GM19372 (cell line): ENCODE measurements around the gene RRP1.

Experiments
- ATAC-seq: cut with Tn5 transposase; IDR thresholded peaks from one replicate; pipeline ENCODE4 v1.9.1; 2021; ENCODE audit warnings: mild to moderate bottlenecking, low read depth, moderate library complexity; ENCODE audit not compliant: unreplicated experiment

RRP1 gene

DNA sequence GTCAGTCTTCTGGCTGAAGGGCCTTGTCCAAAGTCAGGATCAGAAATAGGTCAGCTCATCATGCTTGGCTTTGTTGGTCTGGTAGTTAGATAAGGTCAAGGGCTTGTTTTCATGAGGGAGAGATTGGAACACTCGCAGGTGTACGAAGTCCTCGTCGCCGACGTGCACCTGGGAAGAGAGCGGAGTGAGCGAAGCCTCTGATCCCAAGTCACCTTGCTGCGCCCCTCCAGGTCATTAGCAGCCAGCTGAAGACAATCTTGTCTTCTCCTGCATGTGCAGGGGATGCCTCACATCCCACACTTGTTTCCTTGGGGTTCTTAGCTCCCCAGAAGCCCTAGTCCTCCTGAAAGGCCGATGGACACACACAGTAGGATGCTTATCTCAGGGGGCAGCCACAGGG lies 15.2 kb upstream of the RRP1 start:
- ATAC-seq: no peak

DNA sequence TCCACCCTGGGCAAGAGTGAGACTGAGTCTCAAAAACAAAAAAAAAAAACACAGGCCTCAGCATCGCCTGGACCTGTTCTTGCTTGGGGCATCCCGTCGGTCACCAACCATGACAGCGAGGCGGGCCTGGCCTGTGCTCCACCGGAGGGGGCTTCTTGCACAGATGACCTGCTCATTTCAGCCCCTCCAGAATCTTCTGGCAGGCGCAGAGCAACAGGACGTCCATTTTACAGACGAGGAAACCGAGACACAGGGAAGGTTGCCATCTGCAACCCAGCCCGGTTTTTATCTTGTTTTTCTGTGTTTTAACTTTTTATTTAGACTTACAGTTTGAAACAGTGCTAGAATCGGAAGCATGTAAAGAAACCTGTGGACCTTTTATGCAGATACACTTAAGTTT lies 14.2 kb upstream of the RRP1 start:
- ATAC-seq: no peak

DNA sequence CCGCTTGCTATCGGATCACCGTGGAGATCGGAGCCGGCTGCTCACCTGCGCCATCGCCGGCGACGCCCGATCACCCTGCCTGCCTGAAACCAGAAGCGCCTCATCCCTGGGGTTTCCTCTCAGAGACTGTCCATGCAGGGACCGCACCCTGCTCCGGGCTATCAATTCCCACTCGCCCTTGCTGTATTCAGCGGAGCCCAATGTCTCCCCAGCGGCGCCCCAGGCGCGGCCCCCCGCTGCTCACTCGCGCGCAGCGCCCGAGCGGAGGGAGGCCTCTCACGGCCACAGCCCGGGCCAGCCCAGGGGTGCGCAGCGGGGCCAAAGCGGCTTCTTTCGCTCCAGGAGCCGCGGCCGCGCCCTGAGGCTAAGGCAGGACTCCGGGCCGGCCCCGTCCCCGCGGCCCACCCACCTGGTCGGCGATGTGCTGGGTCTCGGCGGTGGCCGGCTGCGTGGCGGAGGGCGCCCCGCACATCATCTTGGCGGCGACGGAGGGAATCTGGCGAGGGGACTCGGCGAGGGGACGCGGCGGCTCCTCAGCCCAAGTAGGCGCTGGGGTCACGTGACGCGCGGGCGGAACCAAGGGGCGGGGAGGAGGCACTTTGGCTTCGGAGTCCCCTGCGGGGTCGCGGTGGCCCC lies 13.5 kb upstream of the RRP1 start, which contains the start of gene CSTB:
TSS of gene CSTB (minus strand) at position 514 of the 636 bp plus-strand sequence. CDS start at position 475, 39 bp downstream.
- peak; percentile 69 for ATAC-seq

DNA sequence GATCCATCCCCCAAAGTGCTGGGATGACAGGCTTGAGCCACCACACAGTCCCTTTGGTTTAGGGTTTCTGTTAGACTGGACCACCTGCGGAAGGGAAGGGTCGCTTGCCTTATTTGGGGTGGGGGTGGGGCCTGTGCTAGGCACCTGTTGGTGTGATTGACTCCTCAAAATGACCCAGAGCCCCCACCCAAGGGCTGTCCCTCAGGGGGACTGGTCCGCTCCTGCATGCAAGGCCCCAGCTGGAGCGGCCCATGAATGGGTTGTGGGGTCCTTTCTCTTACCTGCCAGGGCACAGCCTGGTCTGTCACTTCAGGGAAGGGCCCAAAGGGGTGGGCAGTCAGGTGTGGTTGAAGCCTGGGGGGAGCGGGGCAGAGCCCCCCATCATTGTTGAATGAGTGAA lies 11.4 kb upstream of the RRP1 start:
- ATAC-seq: no peak

DNA sequence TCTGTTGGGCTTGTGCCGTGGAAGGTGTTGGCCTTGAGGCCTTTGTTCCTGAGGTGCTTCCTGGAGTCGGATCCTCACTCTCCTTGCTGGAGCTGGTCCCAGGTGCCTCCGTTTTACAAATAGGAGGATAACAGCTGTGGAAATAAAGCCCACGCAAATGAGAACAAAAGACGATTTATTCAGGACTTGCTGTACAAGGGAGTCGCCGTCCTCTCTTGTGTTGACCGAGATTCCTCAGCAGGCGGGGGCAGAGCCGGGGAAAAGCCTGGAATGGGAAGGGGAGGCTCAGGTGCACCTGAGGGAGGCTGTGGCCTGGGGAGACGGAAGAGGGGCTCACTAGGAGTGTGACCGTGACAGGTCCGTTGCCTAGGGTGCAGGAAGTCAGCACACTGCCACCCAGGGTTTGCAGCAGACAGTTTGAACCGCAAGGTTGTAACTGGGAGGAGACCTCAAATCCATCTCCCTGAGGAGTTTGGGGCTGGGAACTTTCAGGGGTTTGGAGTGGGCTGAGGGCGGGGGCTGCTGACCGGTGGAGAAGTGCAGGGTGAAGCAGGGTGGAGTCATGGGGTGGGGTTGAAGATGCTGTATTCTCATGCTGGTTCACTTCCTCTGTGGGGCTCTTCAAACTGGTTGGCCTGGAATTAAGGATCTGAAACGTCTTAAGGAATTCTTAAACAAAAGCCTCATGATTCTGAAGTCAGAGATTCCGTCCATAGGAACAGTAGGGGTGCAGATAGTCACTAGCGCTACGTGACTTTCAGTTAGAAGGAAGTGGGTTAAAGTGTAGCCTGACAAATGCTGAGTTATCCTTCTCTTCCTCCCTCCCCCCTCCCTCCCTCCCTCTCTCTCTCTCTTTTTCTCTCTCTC lies 10.7 kb upstream of the RRP1 start:
- ATAC-seq: no peak

DNA sequence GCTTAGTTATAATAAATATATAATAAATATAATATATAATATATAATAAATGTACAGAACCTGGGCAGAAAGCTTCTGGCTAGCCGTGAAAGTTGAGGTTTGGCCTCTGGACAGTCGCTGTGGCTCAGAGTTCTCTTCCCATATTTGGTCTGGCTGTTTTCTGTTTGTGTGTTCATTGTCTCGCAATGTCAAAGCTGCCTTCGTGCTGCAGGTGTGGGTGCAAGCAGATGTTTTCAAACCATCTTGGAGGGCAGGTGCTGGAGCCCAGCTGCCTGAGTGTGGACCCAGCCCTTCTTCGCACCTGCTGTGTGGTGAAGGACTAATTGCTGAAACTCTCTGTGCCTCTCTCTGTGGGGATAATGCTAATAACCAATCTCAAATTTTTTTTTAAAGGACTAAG lies 9.7 kb upstream of the RRP1 start:
- no peak for ATAC-seq

DNA sequence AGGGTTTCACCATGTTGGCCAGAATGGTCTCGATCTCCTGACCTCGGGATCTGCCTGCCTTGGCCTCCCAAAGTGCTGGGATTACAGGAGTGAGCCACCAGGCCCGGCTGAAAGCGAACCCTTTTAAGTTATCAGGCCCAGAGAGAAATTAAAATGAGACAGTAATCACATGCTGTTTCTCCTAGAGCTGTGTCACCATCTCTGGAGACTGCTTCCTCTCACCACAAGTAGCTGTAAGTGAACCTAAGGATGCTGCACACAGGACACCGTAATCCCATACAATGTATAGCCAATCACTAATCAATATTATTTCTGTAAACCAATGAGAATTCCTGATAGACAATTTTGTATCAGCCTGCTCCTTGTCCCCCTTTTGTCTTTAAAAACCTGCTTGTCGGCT lies 7.5 kb upstream of the RRP1 start:
- ATAC-seq: no peak

DNA sequence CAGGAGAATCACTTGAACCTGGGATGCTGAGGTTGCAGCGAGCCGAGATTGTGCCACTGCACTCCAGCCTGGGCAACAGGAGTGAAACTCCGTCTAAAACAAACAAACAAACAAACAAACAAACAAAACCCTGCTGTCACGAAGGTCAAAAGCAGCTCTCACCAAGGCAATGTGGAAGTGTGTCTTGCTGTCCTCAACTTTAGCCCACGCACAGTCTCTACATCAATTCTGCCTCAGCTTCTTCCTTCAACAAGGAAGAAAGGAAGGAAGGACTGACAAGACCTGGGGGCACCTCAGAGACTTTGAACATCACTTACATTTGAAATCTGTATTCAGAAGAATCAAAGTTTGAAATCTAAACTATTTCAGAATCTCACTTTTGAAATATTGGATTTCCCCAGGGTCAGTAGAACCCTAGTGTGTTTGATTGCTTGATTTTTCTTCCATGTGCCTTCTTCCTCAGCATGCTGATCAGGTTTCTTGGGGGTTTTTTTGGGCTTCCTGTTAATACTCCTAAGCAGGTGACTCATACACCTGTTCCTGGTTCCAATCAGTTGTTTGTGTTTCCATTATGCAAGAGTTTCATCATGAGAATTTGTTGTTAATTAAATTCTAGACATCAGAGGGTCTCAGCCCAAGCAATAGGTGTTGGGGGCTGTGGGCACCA lies 6.8 kb upstream of the RRP1 start:
- no peak for ATAC-seq

DNA sequence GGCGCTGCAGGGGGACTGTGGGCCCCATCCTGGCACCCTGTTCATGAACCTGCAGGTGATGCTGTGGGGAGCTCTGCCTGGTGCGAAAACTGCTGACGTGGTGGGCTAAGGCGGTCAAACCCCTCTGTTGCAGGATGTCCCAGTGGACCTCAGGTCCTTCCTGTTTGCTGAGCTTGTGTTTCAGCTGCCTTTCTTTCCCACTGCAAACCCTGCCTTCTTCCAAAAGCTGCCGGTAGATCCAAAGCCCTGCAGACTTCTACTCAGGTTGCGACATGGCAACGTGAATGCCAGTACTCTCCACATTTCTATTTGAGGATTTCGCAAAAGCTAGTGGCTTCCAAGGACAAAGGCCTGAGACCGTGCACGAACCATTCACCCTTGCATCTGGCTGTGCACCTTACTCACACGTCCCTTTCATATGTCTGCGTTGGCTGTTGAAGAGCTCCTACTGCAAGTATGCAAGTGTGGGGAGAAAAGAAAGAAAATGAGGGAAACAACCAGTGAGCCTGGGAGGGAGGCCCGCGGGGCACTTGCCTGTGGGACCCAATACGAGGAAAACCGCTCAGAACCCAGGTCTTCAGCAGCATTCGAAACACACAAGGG lies 6.2 kb upstream of the RRP1 start:
- no peak for ATAC-seq

DNA sequence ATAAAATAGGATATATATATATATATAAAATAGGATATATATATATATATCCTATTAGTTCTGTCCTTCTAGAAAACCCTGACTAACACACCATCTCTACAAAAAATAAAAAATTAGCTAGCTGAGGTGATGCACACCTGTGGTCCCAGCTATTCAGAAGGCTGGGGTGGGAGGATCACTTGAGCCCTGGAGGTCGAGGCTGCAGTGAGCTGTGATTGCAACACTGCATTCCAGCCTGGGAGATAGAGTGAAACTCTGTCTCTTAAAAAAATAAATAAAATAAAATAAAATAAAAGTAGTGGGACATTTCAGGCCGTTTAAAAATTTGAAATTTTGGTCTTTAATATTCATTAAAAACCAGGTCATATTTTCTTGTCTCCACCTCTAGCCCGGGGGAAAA lies 4.2 kb upstream of the RRP1 start:
- no peak for ATAC-seq

DNA sequence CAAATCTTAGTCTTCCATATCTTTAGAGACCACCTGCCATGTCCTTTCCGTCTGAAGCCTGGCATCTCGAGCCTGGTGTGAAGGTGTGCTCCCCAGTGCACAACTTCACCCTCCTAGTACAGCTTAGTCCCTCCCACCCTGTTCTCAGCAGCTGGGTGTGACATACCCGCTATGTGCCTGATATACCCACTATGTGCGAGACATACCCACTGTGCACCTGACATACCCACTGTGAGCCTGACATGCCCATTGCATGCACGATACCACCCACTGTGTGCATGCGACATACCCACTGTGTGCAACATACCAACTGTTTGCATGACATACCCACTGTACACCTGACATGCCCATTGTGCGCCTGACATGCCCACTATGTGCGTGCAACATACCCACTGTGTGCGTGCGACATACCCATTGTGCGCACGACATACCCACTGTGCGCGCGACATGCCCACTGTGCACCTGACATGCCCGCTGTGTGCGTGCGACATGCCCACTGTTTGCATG lies 3.0 kb upstream of the RRP1 start:
- ATAC-seq: no peak

DNA sequence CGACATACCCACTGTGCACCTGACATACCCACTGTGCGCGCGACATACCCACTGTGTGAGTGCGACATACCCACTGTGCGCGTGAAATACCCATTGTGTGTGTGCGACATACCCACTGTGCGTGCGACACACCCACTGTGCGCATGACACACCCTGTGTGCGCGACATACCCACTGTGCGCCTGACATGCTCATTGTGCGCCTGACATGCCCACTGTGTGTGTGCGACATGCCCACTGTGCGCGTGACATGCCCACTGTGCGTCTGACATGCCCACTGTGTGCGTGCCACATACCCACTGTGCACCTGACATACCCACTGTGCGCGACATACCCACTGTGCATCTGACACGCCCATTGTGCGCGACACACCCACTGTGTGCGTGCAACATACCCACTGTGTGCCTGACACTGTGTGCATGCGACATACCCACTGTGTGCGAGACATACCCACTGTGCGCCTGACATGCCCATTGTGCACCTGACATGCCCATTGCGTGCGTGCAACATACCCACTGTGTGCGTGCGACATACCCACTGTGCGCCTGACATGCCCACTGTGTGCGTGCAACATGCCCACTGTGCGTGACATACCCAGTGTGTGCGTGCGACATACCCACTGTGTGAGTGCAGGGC lies 2.5 kb upstream of the RRP1 start:
- no peak for ATAC-seq

DNA sequence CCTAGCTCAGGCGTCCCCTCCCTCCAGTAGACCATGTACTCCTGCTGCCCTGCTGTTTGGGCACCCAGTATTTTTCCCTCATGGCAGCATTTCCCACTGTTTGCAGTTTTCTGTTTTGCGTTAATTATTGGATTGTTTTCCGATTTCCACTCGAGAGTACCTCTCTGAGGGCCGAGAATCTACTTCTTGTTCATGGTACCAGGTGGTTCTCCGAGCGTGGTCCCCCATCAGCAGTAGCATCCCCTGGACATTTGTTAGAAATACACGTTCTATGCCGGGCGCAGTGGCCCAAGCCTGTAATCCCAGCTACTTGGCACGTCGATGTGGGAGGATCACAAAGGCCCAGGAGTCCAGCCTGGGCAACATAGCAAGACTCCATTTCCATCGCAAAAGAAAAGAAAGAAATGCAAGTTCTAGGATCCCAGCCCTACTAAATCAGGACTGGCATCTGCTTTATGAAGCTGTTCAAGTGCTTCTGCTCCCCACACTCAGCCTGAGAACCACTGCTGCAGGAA lies 690 bp downstream of the RRP1 start:
- no peak for ATAC-seq

DNA sequence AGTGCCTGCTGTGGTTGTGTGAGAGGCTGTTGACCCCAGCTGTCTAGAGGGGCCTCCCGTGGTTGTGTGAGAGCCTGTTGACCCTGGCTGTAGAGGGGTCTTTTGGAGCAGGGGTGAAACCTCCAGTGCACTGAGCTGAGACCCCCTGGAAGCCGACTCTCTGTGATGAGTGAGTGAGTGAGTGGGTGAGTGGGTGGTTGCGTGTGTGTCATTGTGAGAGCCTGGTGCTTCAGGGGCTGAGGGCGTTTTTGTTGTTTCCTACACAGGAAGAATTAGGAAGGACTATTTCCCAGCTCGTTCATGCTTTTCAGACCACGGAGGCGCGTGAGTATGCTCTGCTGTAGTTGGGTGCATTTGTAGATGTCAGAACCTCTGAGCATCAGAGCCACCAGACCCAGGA lies 3.0 kb downstream of the RRP1 start:
- no peak for ATAC-seq

DNA sequence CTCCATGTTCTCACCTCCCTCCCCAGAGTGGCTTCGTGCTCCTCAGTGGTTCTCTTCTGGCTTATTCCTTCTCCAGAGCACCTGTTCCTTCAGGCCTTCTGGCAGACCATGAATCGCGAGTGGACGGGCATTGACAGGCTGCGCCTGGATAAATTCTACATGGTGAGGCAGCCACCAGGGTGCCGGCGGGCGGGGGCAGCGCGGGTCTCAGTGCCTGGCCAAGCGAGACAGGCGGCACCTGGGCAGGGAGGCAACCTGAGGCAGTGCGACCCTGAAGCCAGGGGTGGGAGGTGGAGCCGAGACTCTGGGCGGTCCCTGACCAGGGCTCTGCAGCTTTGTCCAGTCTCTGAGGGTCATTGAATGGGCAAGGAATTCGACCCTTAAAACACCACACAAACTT lies 3.9 kb downstream of the RRP1 start:
- ATAC-seq: no peak

DNA sequence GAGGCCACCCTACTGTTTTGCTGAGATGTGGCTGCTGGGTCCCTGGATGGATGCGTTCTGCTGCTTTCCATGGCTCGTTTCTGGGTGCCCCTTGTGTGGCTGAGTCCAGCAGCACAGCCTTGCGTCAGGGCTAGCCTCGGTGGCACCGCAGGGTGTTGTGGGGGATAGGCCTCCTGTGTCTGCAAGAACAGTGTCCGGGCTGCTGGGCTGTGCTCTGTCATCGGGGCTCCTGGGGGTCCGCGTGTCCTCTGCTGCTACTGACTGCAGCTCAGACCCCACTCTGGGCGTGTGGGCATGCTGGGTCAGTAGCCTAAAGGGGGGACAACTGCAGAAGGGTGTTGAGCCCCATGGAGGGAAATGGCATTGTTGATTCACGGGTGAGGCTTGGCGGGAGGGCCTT lies 4.9 kb downstream of the RRP1 start:
- ATAC-seq: no peak

DNA sequence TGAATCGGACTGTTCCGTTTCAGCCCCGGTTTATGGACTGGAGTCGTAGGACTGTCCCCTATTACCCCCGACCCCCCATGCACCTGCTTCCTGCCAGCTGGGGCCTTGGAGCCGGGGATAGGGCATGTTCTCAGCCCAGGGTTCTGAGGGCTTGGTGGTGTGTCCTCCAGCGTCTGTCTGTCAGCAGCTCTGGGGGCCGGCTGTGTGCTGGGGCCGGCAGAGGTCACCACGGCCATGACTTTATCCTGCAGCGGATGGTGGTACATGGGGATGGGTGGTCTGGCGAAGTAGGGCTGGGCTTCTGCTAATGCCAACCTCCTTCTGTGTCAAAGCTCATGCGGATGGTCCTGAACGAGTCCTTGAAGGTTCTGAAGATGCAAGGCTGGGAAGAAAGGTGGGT lies 5.5 kb downstream of the RRP1 start:
- no peak for ATAC-seq

DNA sequence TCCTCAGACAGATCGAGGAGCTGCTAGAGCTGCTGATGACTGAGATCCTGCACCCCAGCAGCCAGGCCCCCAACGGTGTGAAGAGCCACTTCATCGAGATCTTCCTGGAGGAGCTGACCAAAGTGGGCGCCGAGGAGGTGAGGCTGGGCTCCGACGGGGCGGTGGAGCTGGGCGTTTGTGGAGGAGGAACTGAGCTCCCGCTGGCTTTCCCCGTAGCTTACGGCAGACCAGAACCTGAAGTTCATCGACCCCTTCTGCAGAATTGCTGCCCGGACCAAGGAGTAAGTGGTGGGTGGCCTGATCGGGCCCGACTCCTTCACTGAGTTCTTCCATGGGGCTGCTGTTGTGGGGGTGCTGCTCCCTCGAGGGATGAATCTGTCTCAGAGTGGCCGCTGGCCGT lies 8.0 kb downstream of the RRP1 start:
- no peak for ATAC-seq

DNA sequence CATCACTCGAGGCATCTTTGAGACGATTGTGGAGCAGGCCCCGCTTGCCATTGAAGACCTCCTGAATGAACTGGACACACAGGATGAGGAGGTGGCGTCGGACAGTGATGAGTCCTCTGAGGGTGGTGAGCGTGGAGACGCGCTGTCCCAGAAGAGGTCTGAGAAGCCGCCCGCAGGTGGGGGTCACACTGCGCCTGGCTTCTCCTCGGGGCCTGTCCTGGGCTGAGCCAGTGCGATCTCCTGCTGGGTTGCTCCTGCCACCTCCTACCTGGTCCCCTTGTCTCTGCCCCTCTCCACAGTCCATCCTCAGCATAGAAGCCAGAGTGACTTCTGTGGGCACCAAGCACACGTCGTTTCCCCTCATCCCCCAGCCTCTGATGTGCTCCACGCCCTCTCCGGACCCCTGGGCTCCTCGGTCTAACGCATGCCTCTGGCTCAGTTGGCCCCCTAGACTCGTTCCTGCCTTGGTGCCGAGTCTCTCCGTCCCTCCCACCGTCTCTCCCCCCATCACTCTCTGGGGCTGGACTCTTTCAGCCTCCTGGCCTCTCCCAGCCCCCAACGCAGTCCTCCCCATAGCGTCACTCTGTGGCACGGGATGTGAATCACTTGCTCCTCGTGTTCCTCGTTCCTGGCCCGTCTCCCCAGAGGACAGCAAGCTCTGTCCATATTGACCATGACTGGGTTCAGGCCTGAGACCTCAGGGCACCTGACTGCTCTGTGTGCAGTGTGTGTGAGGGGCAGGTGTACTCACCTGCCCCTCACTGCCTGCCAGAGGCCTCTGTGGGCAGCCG lies 8.7 kb downstream of the RRP1 start:
- ATAC-seq: no peak
